SH-SY5Y (cell line): ENCODE results near the gene CKAP5.

Experiments used
- GATA2 ChIP-seq: IDR thresholded peaks from 2 replicates; pipeline ENCODE4 v1.6.1; 2011; ENCODE audit warnings: mild to moderate bottlenecking, low read depth, low read length
- GATA3 ChIP-seq: IDR thresholded peaks from 2 replicates; pipeline ENCODE4 v1.6.1; 2011; ENCODE audit warnings: low read depth, mild to moderate bottlenecking, low read length, moderate library complexity

GRCh38 chr11:46718155-46719019, 127.7 kb downstream of the CKAP5 start:
- TF ChIP-seq GATA2 = no peak
- TF ChIP-seq GATA3 = no peak
